OCI-LY3 (cell line): ENCODE results near the gene SH2B3.

Experiments
- H2AFZ ChIP-seq: fragments of 200-600, 300-600 bp; shearing (Covaris generic); 2 replicates; pipeline ENCODE4 v1.6.0; 2014; ENCODE audit warnings: antibody characterized with exemption, low read depth, low read length
- H3K27ac ChIP-seq: fragments of 200-600, 300-600 bp; sonication (generic); 2 replicates; pipeline ENCODE4 v1.5.1; 2014; ENCODE audit warnings: mild to moderate bottlenecking, low read length, moderate library complexity, mixed read lengths
- H3K27me3 ChIP-seq: fragments of 200-600, 300-600 bp; sonication (generic); 2 replicates; pipeline ENCODE4 v1.6.1; 2014; ENCODE audit warnings: low read depth, low read length, mixed read lengths
- H3K36me3 ChIP-seq: fragments of 200-600, 300-600 bp; sonication (generic); replicated peaks from 2 replicates; pipeline ENCODE3; 2014; ENCODE audit warnings: low read depth, low read length, mixed read lengths
- H3K4me1 ChIP-seq: fragments of 300-600, 200-600 bp; sonication (generic); 2 replicates; pipeline ENCODE4 v1.6.1; 2014; ENCODE audit warnings: low read length, mixed read lengths
- H3K4me2 ChIP-seq: fragments of 200-600, 300-600 bp; sonication (generic); 2 replicates; pipeline ENCODE4 v1.6.1; 2014; ENCODE audit warnings: low read length, mixed read lengths
- H3K4me3 ChIP-seq: fragments of 300-600, 200-600 bp; sonication (generic); 2 replicates; pipeline ENCODE4 v1.5.1; 2014; ENCODE audit warnings: antibody characterized with exemption, mild to moderate bottlenecking, low read length, moderate library complexity
- H3K79me2 ChIP-seq: fragments of 300-600, 200-600 bp; shearing (Covaris generic); 2 replicates; pipeline ENCODE4 v1.6.1; 2014; ENCODE audit warnings: mild to moderate bottlenecking, low read length, mixed read lengths
- H3K9ac ChIP-seq: fragments of 300-600, 200-600 bp; shearing (Covaris generic); 2 replicates; pipeline ENCODE4 v1.6.0; 2014; ENCODE audit warnings: mild to moderate bottlenecking, low read length, moderate library complexity
- H3K9me3 ChIP-seq: fragments of 200-600, 300-600 bp; shearing (Covaris generic); 2 replicates; pipeline ENCODE4 v1.6.1; 2014; ENCODE audit warnings: low read length, mixed read lengths; ENCODE audit not compliant: insufficient read depth
- H4K20me1 ChIP-seq: fragments of 200-600, 300-600 bp; sonication (generic); 2 replicates; pipeline ENCODE4 v1.6.1; 2016; ENCODE audit warnings: low read length, mixed read lengths; ENCODE audit not compliant: insufficient read depth
- CTCF ChIP-seq: fragments of 200-600, 300-600 bp; sonication (generic); IDR thresholded peaks from 2 replicates; pipeline ENCODE4 v1.5.1; 2014; ENCODE audit warnings: antibody characterized with exemption, low read length, low read depth
- EZH2phosphoT487 ChIP-seq: fragments of 200-600 bp; shearing (Covaris generic); IDR thresholded peaks from 2 replicates; pipeline ENCODE4 v1.6.1; 2018; ENCODE audit warnings: antibody characterized with exemption, mixed run types, low read depth

Gene SH2B3

GRCh38 chr12:111389635-111390034, 16.1 kb upstream of the SH2B3 start:
- 0 out of 2 replicates have a peak overlapping the region, but pooled peaks have one; percentile 10 for H3K4me2 ChIP-seq
- peaks cover 4% of the 10 kb centered on the region for H3K4me1 ChIP-seq
- no peak overlapping the region for H3K27ac ChIP-seq
- no peaks in the 10 kb centered on the region for H3K36me3 ChIP-seq
- H3K9ac ChIP-seq: no peak overlapping the region
- H3K79me2 ChIP-seq: no peaks in the 10 kb centered on the region
- H4K20me1 ChIP-seq: no peaks in the 10 kb centered on the region
- H2AFZ ChIP-seq: no peak overlapping the region
- H3K27me3 ChIP-seq: peaks cover 24% of the 10 kb centered on the region
- no peaks in the 10 kb centered on the region for H3K9me3 ChIP-seq
- TF ChIP-seq CTCF: no peak
- TF ChIP-seq EZH2phosphoT487: no peak
- no peak overlapping the region for H3K4me3 ChIP-seq

GRCh38 chr12:111390910-111391309, 14.8 kb upstream of the SH2B3 start:
- Histone ChIP-seq H2AFZ (no peak overlapping the region), H3K4me3 (no peak overlapping the region), H3K4me1 (peaks cover 4% of the 10 kb centered on the region), H3K36me3 (no peaks in the 10 kb centered on the region), H3K27me3 (peaks cover 22% of the 10 kb centered on the region; the same call in 1 of the 2 replicates), H3K9ac (no peak overlapping the region), H3K79me2 (no peaks in the 10 kb centered on the region), H4K20me1 (no peaks in the 10 kb centered on the region), H3K9me3 (no peaks in the 10 kb centered on the region), H3K27ac (no peak overlapping the region), H3K4me2 (no peak overlapping the region)
- TF ChIP-seq CTCF: no peak
- no peak for TF ChIP-seq EZH2phosphoT487

GRCh38 chr12:111393700-111394300, 11.9 kb upstream of the SH2B3 start:
- no peak overlapping the region for H3K9ac ChIP-seq
- no peaks in the 10 kb centered on the region for H3K36me3 ChIP-seq
- H2AFZ ChIP-seq: no peak overlapping the region
- peaks cover 14% of the 10 kb centered on the region; the same call in 1 of the 2 replicates for H3K27me3 ChIP-seq
- H3K27ac ChIP-seq: no peak overlapping the region
- no peaks in the 10 kb centered on the region for H3K9me3 ChIP-seq
- H3K4me2 ChIP-seq: no peak overlapping the region
- no peak overlapping the region for H3K4me3 ChIP-seq
- H4K20me1 ChIP-seq: no peaks in the 10 kb centered on the region
- TF ChIP-seq EZH2phosphoT487 (no peak), CTCF (no peak)
- H3K79me2 ChIP-seq: no peaks in the 10 kb centered on the region
- H3K4me1 ChIP-seq: peaks cover 24% of the 10 kb centered on the region

- no peak overlapping the region for H3K27ac ChIP-seq
- H3K4me3 ChIP-seq: no peak overlapping the region
- H3K36me3 ChIP-seq: no peaks in the 10 kb centered on the region
- H2AFZ ChIP-seq: no peak overlapping the region
- no peak overlapping the region for H3K9ac ChIP-seq
- H4K20me1 ChIP-seq: no peaks in the 10 kb centered on the region
- no peak for TF ChIP-seq EZH2phosphoT487
- no peak for TF ChIP-seq CTCF
- H3K4me2 ChIP-seq: no peak overlapping the region
- H3K4me1 ChIP-seq: peaks cover 31% of the 10 kb centered on the region
- no peaks in the 10 kb centered on the region for H3K9me3 ChIP-seq
- no peaks in the 10 kb centered on the region for H3K79me2 ChIP-seq
- peaks cover 11% of the 10 kb centered on the region; the same call in 1 of the 2 replicates for H3K27me3 ChIP-seq
Measured at GRCh38 chr12:111394480-111394879, 11.2 kb upstream of the SH2B3 start.
